ENCODE results near the gene MYOC.
"Not testable (repeated sequence)": the region's sequence is repeated elsewhere in the genome, so short reads cannot be mapped to it uniquely, and the experiment has no call there.

MYOC gene

GRCh38 chr1:171600862-171601261 lies 51.6 kb downstream of the MYOC start:
- DNase-seq, result no peak

GRCh38 chr1:171600310-171600709 lies 52.2 kb downstream of the MYOC start:
- DNase-seq, result not testable (repeated sequence)

GRCh38 chr1:171597203-171597602 lies 55.3 kb downstream of the MYOC start:
- no peak for DNase-seq

- no peak for DNase-seq
These were observed 55.8 kb downstream of the MYOC start for GRCh38 chr1:171596705-171597104.

GRCh38 chr1:171596119-171596518 lies 56.4 kb downstream of the MYOC start:
- DNase-seq, result no peak

- no peak for DNase-seq
These were observed 57.2 kb downstream of the MYOC start for GRCh38 chr1:171595324-171595723.

GRCh38 chr1:171590022-171590421 lies 62.5 kb downstream of the MYOC start:
- no peak for DNase-seq

GRCh38 chr1:171588230-171588629 lies 64.3 kb downstream of the MYOC start:
- DNase-seq, result no peak

GRCh38 chr1:171585715-171586114 lies 66.8 kb downstream of the MYOC start:
- DNase-seq, result no peak
